DND-41 (cell line): Measurements from ENCODE around the gene LAGE3.

Source experiments
- EZH2 ChIP-seq: IDR thresholded peaks from 3 replicates; pipeline ENCODE4 v1.6.1; 2012; ENCODE audit warnings: borderline replicate concordance, low read depth, mild to moderate bottlenecking, moderate library complexity, low read length, inconsistent platforms; ENCODE audit not compliant: severe bottlenecking
- TF ChIP-seq, protein P1 (sequence below): IDR thresholded peaks from 2 replicates; pipeline ENCODE4 v1.5.1; 2012; ENCODE audit warnings: borderline replicate concordance, low read length, moderate library complexity, mild to moderate bottlenecking; ENCODE audit not compliant: poor library complexity, severe bottlenecking; ENCODE audit errors: extremely low read depth

DNA sequence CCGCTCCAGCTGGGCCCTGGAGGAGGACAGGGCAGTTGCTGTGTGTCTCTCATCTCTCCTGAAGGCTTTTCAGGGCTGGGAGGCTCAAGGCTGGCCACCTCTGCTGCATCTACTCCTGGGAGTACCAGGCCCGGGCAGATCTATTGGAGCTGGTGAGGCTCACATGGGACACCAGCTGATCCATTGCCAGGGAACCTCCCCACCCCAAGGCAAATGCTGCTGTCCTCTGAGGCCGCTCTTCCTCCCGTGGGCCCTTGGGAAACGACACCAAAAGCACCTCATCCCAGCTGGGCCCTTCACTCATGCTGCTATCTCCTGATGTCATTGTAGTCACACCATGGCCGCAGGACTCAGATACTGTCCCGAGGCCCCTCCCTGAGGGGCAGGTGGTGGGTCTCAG is 3.7 kb upstream of the LAGE3 start:
- TF ChIP-seq, protein P1, sequence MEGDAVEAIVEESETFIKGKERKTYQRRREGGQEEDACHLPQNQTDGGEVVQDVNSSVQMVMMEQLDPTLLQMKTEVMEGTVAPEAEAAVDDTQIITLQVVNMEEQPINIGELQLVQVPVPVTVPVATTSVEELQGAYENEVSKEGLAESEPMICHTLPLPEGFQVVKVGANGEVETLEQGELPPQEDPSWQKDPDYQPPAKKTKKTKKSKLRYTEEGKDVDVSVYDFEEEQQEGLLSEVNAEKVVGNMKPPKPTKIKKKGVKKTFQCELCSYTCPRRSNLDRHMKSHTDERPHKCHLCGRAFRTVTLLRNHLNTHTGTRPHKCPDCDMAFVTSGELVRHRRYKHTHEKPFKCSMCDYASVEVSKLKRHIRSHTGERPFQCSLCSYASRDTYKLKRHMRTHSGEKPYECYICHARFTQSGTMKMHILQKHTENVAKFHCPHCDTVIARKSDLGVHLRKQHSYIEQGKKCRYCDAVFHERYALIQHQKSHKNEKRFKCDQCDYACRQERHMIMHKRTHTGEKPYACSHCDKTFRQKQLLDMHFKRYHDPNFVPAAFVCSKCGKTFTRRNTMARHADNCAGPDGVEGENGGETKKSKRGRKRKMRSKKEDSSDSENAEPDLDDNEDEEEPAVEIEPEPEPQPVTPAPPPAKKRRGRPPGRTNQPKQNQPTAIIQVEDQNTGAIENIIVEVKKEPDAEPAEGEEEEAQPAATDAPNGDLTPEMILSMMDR = no peak
- TF ChIP-seq EZH2 = no peak
